Activated CD8-positive, alpha-beta memory T cell treated with anti-CD3 and anti-CD28 coated beads, Interleukin-2, amount 50 U/mL, for 1 hour (primary cell): ENCODE results near the gene NME4.
A peak's percentile ranks its signal among the peaks of the same experiment; 100 is the strongest.

Experiments used
- DNase-seq: peaks from one replicate; pipeline ENCODE4 v3.0.0-alpha.2; 2020; ENCODE audit errors: extremely low read depth

Gene NME4

DNA sequence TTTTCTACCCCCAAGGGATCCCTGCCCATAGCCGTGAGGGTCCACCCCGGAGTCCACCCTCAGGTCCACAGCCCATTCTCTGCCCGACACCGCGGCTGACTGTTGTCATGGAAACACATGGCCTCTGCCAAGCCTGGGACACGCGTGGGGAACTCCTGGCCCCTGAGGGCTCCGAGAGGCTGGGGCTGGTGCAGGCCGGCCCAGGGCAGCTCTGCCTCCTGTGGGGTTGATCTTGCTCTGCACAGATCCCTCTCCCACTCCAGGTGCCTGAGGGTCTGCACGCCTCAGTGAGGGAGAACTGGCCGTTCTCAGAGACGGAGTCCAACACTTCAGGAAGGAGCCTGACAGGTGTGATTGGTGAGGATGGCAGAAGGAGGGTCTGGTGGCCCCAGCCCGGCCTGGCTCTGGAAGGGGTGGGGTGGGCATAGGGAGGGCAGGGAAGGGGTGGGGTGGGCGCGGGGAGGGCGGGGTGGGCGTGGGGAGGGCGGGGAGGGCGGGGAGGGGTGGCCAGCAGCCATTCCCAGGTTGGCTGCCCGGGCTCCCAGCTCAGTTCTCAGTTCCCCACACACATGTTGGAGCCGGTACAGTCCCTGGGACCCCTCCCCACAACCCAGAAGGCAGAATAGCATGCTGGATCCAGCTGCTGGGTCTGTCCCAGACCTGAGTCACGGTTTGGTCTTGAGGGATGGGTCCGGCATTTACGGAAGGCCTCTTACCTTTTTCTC, 33.1 kb upstream of the NME4 start:
- DNase-seq: no peak

DNA sequence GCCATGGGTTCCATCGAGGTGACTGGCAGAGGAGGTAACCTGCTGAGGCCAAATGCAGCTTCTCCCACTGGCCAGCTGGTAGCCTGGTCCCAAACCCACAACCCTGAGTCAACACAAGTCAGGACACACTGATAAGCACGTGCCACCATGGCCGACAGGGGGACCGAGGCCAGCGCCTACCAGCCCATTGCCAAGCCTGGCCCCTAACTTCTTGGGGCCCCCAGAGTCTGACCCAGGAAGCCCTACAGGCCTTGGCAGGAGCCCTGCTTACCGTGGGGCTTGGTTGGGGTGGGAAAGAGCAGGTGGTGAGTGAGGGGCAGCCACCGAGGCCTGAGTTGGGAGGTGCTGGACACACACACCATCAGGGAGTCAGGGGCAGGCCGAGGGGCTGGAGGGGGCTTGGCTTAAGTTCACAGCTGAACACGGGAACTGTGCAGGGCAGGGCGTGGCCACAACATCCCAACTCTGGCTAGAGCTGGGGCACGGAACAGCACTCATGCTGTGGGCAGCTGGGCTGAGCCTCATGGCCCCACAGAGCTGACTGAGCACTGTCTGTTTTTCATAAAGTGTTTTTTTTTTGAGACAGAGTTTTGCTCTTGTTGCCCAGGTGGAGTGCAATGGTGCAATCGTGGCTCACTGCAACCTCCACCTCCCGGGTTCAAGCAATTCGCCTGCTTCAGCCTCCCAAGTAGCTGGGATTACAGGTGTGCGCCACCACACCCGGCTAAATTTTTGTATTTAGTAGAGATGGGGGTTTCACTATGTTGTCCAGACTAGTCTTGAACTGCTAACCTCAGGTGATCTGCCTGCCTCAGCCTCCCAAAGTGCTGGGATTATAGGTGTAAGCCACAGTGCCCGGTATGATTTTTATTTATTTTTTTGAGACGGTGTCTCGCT, 32.2 kb upstream of the NME4 start:
- DNase-seq: no peak

DNA sequence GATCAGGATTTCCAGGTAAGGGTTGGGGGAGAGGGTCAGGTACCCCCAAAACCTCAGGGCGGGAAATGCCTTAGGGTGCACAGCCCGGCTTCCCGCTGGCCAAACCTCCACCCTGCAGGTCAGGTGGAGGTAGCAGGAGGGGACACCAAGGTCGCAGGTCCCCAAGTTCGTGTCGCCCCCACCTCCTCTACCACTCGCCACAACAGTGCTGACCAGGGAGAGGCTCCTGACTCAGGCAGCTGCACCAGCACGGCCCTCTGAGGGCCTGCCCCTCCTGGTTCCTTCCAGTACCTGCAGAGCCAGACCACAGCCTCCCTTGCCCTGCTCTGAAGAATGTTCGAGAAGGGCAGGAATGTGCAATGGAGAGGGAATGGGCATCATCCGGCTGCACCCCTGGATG, 30.5 kb upstream of the NME4 start:
- DNase-seq: no peak

DNA sequence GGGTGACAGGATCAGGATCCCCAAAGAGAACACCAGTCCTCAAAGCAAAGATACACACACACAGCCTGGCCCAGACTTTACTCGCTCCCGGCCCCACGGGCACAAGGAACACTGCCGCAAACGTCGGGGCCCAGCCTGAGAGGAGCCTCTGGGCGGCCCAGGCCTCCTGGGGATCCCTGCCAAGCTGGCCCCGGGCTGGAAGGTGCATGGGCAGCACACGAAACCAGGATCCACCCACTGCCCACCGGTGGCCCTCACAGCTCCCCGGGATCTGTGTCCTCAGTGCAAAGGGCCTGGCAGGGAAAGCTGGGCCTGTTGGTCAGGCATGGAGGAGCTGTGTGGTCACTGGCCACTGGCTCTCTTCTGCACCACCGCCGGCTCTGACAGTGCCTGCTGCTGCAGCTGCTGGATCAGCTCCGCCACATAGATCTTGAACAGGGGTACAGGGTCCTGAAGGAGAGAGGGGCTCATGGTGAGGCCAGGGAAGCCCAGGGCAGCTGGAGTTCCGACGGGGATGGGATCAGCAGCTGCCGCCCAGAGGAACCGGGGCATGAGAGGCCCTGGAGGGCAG, 29.6 kb upstream of the NME4 start:
- no peak for DNase-seq

DNA sequence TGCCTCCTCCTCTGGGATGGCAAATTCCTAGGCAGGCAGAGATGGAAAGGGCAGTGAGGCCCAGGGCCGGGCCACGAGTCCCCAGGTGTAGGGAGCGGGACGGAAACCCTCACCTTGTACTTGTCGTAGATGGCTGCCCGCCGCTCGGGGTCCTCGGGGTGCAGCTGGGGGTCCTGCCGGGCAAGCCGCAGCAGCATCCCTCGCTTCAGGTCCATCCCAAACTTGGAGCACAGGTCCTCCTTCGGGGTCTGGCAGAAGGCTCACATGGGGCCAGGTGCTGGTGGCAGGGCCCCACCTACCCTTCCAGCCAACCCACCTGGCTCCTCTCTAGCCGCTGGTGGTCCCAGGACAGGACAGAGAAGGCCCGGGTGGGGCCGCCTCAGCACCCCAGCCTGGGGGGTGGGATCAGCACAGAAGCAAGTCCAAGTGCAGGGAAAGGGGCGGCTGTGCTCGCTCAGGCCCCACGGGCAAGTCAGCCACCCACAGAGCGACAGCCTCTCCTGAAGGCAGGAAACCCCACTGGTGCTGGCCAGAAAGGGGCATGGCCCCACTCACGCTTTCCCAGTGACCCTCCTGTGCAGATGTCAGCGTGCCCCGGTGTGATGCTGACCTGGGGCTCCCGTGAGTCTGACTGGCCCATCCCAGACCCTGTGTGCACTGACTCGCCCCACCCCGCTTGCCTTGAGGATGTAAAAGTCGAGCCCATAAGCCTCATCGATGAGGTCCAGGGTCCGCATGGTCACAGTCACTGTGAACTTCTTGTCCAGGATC, 28.4 kb upstream of the NME4 start:
- no peak for DNase-seq

DNA sequence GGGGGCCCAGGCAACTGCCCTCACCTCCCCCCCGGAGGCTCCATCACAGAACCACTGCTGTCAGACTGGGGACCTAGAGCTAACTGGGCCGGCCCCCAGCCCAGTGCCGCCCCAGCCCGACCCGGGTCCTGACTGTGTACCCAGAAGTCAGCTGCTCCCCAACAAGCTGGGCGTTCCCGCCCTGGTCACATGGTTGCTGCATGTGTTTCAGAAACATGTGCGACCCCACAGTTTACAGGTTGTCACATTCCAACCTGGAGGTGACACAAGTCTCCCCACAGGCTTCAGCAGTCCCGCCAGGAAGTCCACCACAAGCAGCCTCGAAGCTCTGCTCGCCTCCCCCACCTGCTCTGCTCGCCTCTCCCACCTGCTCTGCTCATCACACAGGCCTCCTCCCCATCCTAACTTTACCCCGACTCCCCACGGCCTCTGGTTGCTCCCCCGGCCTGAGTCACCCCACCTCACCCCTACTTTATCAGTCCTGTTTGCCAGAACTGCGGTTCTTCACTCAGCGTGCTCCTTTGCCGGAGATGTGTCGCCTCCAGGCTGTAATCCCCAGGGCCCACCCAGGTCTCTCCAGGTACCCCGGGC, 27.6 kb upstream of the NME4 start:
- DNase-seq: no peak

DNA sequence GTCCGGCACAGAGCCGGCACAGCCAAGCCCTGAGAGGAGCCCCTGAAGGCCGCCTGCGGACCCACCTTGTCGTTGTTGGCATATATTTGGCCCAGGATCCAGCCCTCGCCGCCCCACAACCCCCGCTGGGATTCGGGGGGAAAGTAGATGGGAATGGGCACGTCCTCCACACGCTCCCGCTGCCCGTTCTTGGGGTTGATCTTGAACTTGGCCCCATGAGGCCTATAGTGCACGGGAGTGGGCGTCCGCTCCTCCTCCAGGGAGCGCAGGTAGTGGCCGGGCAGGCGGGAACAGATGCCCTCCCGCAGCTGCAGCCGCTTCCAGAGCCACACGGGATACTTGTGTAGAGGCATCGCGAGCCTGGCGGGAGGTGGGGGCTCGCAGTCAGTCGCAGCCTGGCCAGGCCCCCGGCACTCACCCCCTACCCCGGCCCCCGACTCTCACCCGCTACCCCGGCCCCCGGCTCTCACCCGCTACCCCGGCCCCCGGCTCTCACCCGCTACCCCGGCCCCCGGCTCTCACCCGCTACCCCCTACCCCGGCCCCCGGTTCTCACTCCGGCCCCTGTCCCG, 27.0 kb upstream of the NME4 start:
- DNase-seq: no peak

DNA sequence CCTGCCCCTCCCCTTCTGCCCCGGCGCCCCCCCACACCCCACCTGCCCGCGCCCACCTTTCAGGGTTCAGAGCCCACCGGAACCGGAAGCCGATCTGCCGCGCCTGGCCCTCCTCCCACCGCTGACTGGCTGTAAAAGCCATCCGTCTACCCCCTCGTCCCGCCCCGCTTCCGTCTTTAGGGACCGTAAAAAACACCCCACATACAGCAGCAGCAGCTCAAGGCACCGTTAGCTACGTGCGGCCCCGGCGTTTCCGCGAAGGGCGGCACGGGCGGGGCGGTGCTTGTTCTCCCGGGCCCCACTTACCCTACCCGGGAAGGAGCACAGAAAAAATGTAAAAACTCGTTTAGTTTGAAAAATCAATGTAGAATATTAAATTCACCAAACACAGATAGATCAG, 26.6 kb upstream of the NME4 start, which contains the start of gene MRPL28:
TSS of gene MRPL28 (minus strand) at position 96 of the 400 bp plus-strand sequence. CDS start 320 bp downstream, outside the sequence.
- peak; percentile 82 for DNase-seq

DNA sequence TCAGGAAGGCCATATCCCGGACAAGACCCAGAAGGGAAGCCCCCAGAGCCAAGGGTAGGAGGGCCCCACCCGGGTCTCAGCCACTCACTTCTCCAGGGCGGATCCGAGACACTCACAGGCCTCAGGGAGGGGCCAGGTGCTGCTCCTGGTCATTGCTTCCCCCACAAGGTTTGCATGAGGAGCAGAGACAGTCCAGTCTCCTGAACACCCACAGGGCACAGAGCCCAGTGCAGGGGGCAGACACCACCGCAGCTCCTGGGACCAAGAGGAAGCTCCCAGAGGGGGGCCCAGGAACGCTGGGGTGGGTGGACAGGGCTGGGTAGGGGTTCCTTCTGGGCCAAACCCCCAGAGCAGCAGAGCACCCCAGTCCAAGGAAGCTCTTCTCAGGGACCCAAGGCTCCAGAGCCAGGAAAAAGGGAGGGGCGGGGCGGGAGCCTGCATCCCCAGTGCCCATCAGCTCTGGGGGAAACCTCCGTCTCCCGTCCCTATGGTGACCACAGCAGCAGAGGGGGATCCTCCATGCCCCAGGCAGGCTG, 26.0 kb upstream of the NME4 start:
- no peak for DNase-seq

DNA sequence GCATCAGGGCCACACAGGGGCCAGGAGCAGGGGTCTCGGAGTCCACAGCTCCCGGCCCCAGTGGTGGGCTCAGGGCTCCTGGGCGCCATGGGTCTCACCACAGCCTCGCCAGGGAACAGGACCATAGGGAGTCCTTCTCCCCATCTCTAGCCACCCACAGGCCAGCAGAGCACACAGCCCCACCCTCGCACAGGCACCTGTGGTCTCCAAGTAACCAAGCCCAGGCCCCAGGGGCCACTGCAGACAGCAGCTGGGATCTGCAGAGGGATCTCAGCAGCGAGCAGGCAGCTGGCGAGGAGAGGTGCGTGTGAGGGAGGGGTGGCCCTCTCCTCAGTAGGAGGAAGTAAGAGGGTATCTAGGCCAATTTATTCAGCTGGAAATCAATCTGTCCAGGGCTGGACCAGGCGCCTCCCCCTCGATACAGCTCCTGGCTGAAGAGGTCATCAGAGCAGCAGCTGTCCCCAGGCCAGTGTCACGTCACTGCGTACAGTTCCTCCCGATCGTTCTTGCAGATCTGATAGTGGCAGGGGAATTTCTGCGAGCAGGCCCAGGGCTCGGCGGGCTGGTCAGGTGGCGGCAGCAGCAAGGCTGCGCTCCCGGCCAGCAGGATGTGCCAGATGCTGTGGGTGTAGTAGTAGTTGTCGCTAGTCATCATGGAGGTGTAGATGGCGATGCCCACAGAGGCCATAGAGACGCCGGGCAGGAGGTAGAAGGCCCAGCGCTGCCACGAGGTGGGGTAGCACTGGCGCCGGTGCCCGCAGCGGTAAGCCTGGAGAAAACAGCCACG, 25.3 kb upstream of the NME4 start:
- DNase-seq: no peak

DNA sequence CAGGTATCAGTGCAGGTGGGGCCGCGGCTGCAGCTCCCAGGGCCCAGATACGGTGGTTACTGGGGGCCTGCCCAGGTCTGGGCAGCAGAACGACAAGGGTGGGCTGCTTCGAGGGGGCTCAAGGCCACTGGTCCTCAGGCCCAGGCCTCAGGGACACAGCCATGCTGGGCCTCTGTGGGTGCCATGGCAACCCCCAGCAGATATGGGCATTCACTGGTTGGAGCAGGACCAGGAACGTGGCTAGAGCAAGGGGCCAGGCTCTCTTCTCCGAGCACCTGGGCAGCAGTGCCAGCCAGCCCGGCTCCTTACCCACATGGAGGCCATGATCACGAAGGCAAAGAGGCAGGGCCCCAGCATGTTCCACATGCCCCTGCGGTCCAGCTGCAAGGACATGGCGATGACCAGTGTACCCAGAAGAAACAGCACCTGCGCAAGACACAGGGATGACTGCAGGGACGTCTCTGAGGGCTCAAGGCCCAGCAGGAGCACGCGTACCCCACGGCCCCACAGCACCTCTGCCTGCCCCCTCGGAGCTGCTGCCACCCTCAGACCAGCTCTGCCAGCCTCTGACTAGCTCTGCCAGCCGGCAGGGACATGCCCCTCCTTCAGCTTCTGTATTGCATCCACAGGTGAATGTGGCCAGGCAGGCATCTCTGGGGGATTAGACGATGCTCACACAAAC, 24.6 kb upstream of the NME4 start:
- DNase-seq: no peak

DNA sequence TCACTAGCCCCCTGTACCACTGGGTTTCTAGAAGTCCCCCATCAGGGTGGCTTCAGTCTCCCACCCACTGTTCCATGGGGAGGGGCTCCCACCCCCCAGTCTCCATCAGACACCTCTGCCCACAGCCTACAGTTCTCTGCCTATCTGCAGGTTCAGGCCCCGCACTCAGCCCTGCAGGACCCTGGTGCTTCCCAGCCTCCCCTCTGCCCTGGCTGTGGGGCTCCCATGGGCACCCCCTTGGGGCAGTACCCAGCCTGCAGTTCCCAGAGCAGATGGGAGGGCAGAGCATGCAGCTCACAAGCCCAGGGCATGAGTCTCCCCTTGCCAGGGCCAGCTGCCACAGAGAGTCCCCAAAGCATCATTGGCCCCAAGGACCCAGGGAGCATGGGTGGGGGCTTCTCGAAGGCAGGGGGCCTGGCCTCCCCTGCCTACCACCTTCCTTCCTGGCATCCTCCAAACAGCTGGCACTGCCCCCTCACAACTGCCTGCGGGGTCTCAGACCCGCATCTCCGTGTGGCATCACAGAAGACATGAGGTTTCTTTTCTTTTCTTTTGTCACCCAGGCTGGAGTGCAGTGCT, 23.9 kb upstream of the NME4 start:
- no peak for DNase-seq

DNA sequence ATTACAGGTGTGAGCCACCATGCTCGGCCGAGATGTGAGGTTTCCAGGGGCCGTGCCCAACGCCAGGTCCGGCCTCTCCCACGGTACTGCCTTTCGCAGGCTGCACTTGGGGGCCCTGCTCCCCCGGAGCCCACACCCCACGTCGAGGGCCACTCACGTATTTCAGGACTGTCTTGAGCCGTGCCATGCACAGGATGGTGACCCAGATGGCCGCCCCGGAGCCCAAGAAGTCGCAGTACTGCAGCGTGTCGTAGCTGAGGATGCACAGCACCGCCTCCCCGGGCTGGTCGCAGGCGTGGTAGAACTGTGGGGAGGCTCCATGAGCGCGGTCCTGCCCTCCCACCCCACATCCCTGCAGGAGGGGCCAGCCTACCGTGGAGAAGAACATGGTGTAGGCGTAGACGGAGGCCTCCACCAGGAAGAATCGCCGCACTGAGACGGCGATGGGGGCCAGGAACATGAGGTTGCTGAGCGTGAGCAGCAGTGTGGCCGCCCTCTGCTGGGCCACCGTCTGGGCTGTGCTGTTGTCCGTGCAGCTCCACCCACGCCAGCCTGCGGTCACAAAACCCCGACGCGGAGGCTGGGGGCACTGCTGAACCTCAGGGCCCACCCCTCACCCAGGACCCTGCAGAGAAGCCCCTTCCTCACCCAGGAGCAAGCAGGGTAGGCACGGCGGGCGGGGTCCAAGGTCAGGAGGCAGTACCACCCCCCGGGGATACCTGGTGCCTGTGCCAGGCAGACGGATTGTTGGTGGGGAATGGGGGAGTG, 23.0 kb upstream of the NME4 start:
- no peak for DNase-seq

DNA sequence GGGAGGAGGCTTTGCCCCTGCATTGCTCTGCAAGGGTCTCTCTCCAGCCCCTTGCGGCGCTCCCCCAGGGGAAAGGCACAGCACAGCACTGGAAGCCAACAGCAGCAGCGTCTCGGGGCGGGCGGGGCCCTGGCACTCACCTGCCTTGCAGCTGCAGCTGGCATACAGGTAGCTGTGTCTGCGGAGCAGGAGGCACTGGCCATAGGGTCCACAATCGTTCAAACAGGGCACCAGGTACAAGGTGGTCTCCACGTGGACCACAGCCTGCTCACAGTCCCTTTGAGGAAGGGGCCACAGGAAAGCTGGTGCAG, 22.4 kb upstream of the NME4 start:
- no peak for DNase-seq

DNA sequence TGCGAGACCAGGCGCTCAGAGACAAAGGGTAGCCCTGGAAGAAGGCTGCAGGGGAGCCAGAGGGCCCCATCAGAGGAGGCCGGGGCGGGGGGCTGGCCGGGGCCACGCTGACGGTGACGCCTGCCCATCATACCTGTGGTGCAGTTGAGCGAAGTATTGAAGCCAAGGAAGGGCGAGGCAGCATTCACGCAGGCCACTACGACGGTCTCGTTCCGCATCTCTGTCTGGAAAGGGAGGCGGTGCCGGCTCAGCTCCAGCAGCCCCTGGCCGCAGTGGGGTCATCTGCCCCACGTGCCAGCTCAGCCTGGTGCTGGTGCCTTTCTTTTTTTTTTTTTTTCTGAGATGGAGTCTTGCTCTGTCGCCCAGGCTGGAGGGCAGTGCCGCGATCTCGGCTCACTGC, 21.8 kb upstream of the NME4 start:
- DNase-seq: no peak

DNA sequence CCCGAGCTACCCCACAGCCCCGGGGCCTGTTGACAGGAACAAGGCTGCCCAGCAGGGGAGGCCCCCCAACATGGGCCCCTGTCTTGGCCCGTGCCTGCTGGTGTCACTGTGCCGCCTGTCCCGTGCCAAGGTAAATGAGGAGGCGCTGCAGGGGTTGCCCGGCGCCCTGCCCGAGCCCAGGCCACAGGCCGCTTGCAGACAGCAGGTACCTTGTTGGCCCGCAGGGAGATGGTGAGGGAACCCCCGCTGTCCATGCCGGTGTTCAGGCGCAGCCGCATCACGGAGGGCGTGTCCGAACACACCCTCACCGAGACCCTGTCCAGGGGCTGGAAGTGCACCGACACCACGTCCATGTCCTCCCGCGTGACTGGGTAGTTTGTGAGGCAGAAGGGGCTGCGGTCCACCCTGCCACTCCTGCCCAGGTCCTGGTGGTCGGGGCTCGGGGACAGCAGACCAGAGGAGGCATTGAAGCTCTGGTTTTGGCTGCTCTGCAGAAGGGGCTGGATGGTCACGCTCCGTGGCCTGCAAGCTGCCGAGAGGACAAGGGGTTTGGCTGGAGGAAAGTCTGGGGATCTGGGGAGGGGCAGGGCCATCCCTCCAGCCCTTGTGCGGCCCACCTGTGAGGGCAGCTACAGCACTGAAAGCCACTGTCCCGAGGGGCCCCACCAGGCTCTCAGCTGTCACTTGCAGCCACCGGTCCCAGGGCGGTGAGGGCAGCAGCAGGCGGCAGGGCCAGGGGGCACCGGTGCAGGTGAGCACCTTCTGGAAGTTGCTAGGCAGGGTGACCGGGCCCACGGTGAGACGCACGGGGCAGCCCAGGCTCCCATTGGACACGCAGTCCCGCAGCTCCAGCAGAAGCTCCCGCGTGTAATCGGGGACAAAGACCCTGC, 20.8 kb upstream of the NME4 start:
- no peak for DNase-seq

DNA sequence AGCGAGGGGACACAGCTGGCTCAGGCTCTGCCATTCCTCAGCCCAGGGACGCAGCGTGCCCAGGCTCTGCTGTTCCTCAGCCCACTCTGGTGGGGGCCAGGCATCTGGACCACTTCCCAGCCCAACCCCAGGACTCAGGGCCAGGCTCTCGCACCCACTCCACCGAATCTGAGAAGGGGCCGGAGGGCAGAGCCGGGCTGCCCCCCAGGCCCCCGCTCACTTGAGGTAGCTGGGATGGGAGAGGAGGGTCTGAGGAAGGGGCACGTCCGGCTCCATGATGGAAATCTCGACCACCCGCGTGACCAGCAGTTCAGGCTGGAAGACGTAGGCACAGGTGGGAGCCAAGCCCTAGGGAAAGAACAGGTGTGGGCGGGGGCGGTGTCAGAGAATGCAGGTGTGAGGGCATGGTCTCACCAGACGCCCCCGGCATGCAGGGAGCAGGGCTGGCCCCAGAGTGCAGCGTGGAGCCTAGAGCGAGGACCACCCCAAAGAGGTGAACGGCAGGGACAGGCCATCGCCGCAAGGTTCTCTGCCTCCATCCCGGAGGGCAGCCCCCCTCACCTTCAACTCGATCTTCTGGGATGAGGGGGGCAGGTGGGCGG, 20.1 kb upstream of the NME4 start:
- DNase-seq: no peak
